Measurements from ENCODE around the gene TNS1. TPM values are rescaled to one million over a fixed set of nuclear protein-coding genes. Genes with fewer than 3 reads are reported as not detected.

The TNS1 gene
- total RNA-seq, 1 donor, result 39.0 TPM

DNA sequence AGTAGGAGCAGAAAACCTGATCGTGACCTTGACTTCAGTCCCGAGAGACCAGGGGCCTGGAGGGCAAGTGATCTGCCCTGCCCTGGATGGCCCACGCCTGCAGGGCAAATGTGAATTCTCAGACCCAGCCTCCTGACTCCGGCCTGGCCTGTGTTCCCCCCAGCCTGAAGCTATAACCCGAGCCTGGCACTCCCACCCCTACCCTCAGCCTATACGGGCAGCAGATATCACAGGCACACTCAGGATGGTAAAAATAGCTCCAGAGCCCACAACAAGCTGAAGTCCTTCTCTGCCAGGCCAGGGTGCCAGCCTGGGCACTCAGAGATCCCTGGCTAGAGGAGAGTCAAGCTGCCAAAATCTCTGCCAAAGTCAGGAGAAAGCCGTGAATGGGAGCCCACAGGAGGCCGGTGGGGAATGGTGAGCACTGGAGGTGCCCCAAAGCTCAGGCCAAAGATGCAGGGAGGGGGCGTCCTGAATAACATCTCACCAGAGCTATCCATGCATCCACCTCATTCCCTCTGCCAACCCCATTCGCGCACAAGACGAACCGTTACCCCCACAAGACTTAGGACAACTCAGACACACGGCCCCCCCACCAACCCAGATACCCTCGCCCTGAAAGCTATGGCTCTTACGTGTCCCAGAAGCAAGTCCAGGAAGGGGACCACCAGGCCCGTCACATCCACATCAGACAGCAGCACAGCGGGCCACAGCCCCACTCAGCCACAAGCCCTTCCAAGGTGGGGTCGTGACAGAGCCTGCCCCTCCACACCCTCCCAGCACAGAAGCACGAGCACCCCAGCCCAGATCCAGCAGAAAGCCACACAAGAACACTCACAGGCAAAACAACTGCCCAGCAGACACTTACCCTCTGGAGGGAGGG is 144.9 kb downstream of the TNS1 start:
- DNase-seq (ENCODE audit: low read depth in 2 of 3, low spot score in 2 of 3), result no peak

DNA sequence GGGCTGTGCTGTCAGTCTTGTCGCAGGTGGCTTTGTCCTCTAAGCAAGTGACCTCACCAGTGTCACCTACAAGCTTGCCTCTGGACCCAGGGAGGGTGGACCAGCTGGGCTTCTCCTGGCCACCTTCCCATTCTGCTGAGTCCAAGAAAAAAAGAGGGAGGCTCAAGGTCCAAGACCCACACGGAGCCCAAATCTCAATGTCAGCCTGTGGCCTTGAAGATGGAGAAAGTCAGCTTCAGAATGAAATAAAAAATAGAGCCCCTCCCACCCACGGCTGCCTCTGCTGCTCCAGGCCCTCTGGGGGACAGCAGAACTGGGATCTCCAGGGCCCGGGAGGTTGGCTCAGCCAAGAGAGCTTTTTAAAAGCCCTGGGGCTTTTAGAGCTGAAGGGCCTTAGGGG is 145.9 kb downstream of the TNS1 start:
- DNase-seq (ENCODE audit: low read depth in 2 of 3, low spot score in 2 of 3), result no peak

DNA sequence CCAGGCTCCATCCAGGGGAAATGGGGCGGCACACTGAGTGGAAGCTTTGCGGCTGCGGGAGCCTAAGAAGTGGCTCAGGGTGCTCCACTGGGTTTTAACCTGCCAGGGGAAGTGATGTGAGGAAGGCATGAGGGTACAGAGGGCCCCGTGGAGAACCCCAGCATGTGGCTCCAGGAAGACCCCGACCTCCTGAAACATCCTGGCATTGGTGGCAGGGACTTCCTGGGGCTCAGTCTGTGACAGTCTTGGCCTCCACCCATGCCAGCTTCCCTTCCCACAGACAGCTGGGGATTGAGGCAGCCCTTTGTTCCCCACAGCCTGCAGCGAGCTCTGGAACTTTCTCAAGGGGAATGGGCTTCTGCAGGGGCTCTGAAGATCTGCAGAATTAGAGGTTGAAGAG is 146.6 kb downstream of the TNS1 start:
- no peak for DNase-seq (ENCODE audit: low read depth in 2 of 3, low spot score in 2 of 3)

DNA sequence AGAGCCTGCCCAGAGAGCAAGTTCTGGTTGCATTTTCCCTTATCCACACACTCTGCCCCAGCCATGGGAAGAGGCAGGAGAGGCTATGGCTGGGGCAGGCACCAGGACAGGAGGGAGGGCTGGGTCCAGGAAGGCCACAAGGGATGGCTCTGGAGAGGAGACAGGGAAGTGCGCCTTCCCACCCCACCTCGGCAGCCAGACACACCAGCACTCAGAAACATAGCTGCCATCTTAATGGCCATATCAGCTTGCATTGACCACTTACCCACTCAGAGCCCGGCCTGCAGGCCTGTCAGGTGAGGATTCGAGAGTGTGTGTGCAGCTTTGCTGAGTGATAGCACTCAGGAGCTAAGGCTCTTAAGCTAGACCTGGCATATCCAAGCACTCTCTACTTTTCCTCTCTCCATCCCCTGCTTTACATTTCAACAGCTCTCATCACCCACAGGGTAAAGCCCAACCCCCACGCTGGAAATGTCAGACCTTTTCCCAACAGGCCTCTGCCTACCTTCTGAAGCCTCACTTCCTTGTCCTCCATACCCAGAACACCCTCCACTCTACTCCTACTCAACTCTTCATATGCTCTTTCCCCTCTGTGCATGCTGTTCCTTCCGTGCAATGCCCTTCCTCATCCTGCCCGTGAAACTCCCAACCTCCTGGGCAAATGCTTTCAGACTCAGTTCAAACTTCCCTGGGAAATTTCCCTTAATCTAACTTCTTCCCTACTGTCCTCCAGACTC is 147.9 kb downstream of the TNS1 start:
- DNase-seq (ENCODE audit: low read depth in 2 of 3, low spot score in 2 of 3), result no peak

DNA sequence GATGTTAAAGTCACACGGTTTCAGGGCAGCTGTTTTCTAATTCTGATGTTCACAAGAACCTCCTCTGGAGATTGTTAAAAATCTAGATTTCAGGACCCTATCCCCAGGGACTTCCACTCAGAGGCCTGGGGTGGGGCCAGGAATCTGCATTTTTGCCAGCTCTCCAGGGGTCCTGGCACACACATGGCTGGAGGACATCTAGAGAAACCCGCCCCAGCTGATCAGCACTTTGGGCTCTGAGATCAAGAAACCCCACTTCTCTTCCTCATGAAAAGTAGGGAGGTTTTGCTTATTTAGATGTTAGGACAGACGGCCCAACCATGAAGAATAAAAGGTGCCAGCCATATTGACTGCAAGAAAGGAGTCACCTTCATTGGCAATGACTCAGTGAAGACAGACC is 148.8 kb downstream of the TNS1 start:
- DNase-seq (ENCODE audit: low read depth in 2 of 3, low spot score in 2 of 3), result no peak

DNA sequence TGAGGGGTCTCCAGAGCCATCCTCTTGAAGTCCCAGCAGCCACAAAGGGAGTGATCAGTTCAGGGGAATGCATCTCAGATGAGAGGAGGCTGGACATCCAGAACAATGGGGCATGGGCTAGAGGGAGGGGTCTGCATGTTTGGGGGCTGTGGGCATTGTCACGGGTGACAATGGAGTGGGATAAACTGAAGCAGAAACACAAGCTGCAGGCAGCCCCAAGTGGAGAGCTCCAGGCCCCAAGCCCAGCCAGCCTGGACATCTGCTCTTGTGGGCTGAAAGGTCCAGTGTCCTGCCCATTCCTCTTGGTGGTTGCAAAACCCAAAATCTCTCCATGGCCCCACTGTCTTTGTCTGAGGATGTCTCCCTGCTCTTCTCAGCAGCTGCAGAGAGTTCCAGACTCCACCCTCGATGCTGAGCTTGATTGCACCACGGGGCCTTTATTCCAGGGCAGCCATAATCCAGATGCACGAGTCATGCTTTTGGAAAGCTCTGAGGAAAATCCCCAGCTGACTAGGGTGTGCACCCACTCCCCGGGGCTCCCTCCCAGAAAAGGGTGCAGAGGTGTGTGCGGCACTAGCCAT is 149.4 kb downstream of the TNS1 start:
- no peak for DNase-seq (ENCODE audit: low read depth in 2 of 3, low spot score in 2 of 3)

DNA sequence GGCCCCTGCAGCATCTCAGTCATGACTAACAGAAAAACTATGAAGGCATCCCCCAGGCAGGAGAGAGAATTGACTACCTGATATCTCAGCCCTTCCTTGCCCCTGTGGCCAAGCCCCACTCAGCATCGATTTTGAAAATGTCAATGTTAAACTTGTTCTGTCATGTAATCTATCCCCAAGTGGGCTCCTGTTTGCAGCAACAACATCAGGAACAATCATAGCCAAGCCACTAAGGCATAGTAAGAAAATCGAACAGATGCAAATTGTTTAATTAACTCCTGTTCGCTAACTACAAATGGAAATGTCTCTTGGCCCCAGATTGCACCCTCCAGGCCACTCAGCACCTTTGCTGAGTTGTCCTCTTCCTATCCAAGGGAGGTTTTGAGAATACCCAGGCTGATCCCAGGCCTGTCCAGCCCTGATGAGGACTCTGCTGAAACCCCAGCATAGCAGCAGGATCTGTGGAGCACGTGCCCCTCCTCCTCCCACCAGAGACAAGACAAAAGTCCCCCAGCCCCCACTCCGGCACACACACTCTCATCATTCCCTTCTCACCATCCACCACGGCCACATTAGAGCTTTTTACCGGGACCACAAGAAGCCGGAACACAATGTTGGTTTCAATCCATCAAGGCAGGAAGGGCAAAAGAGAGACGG is 150.1 kb downstream of the TNS1 start:
- DNase-seq (ENCODE audit: low read depth in 2 of 3, low spot score in 2 of 3), result no peak

DNA sequence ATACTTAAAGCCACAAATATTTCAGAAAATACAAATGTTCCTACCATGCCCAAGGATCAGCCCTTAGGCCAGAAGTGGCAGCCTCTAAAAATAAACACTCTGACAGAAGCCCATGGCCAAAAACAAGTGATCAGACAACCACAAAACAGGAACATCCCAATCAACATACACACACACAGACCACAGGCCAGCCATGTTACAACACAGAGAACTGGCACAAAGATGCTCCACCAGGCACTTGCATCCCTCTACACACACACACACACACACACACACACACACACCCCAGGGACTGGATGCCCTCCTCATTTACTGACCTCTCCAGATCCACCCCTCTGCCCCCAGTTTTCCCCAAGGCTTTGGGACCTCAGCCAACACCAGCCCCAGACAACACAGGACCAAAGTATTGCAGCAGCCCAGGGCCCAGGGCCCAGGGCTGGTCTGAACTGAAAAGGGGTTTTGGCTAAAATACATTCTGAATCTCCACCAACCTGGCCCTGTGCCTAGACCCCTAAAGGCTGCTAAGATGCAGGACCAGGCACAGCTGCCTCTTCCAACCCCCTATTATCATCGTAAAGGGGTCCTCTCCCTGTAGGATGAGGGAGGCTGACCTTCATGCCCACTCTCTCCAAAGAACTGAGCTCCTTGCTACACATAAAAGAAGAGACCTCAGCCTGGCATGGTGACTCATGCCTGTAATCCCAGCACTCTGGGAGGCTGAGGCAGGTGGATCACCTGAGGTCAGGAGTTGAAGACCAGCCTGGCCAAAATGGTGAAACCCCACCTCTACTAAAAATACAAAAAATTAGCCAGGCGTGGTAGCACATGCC is 151.4 kb downstream of the TNS1 start:
- DNase-seq (ENCODE audit: low read depth in 2 of 3, low spot score in 2 of 3), result peak in 1 of 3 donors; percentile 26

DNA sequence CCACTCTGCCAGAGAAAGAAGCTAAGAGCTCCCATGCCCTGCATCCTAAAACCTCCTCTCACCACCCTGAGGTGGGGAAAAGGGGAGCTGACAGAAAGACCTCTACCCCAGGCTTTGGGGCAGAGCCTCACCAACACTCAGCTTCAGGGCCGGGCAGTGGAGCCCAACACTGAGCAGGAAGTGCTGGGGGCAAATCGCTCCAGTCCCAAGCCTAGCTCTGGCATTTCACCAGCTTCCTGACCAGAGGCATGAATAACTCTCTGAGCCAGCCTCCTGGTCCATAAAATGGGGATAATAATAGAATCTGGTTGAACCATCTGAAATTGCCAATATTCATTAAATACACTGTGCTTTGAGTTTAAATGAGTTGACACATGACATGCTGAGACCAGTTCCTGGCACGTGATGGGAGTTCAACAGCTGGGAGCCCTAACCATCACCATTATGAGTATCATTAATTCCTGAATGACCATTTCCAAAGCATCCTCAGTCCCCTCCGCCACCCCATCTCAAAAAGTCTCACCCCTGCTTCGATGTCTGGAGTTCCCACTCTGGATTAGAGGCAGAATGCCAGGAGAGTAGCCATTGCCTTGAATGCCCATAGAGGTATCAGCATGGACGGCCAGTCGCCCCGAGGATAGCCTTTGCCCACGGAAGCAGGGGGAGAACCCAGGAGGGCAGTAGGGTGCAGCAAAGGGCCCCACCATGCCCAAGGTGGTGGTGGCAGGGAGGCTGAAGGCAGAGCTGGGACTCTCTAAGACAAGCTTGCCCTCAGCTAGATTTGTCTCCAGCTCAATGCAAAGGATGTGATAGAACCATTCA is 153.4 kb downstream of the TNS1 start:
- no peak for DNase-seq (ENCODE audit: low read depth in 2 of 3, low spot score in 2 of 3)

DNA sequence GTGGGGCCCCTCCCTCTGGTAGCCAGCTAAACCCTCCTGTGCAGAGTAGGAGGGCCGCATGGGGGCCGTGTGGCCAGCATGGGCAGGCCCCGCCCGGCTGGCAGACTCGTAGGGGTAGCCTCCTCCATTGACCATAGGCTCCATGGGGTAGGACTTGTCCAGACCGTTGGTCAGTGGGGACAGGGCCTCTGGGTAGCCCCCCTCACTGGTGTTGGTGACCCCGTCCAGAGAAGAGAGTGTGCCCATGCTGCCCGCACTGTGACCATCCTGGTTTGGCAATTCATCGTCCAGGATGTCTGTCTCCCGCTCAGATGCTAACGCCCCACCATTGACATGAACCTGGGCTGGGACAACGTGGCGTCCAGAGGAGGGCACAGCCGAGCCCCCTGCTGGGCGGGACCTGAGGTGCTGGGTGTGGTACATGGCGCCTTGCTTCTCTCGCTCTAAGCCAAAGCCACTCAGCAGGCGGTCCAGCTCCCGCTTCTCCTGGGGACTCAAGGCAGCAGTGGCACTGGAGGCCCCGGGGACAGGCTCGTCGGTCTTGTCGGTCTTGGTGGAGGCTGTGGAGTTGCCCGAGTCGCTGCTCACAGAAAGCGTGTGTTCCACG is 154.3 kb downstream of the TNS1 start:
- no peak for DNase-seq (ENCODE audit: low read depth in 2 of 3, low spot score in 2 of 3)

DNA sequence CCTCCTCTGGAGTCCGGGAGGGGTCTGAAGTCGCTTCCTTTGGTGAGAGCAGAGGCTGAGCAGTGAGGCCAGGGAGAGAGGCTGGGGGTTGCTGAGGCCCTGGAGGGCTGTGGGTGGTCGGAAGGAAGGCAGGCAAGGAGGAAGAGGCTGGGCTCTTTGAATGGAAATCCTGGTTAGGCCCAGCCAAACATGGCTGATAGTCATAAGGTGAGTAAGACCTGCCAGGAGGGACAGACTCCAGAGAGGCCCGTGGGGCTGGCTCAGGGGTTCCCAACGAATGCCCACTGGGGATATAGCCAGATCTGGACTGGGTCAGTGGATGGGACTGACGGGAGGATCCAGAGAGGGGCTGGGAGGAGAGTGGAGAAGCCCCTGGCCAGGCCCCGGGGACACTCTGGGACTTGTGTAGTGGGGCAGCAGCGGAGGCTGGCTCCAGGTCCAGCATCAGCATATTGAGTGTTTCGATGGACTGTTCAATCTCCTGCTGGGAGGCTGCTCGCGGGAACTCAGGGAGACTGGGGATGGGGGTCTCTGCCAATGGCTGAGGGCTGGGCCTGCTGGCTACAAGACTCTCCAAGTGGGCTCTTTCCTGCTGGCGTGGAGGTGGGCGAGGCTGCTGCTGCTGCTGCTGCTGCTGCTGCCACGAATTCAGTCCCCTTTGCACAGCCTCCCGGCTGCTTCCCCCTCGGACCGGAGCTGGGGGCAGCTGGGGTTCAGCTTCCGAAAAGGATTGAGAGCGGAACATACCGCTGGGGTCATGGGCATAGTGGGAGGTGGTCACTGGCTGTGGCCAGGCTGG is 155.0 kb downstream of the TNS1 start:
- DNase-seq (ENCODE audit: low read depth in 2 of 3, low spot score in 2 of 3), result no peak

DNA sequence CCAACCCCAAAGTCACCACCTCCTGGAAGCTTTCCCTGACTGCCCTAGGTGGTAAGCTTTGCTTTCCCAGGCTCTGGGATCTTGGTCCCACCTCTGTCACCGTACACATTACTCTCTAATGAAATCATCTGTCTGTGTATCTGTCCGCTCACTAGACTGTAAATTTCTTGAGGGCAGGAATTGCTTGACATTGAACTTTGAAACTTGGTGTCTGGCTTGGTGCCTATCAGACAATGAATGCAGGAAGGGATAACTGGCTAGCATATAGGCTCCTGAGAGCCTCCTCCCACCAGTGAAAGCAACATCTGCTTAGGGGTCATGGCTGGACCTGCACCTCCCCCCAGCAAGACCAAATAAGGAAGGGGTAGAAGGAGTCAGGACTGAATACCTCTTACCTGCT is 155.7 kb downstream of the TNS1 start:
- no peak for DNase-seq (ENCODE audit: low read depth in 2 of 3, low spot score in 2 of 3)

DNA sequence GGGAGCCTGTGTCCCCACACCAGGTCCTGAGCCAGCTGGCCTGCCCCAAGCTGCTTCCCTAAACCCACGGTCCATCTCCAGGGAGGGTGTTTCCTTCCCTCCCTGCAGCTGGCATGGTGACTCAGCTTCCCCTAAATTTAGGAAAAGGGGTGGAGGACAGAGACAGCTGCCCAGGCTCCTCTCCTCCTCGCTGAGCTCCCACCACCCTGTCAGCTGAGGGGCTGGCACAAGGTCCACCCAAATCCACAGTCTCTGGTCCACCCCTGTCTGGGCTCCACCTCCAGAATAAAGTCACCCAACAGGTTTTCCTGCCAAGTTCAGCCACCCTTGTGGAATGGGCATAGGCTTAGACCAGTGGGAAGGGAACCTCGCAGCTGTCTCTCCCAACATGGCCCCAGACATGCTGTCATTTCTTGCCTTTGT is 156.5 kb downstream of the TNS1 start:
- no peak for DNase-seq (ENCODE audit: low read depth in 2 of 3, low spot score in 2 of 3)

DNA sequence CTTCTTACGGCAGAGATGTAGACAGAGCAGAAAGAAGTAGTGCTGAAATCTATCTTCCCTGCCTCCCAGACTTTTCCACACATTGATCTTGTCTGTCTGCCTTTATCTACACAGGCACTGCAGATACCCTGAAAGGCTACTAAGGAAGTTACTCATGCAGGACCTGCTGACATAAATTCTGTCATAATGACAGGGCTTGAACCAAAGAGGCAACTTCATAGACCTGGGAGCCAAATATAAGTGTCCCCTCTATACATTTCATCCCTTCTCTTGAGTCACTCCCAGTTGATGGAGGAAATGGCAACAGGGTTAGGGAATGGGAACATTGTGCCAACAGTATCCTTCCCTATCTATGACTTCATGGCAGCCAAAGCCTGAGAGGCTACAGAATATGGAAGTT is 157.5 kb downstream of the TNS1 start:
- DNase-seq (ENCODE audit: low read depth in 2 of 3, low spot score in 2 of 3), result no peak

DNA sequence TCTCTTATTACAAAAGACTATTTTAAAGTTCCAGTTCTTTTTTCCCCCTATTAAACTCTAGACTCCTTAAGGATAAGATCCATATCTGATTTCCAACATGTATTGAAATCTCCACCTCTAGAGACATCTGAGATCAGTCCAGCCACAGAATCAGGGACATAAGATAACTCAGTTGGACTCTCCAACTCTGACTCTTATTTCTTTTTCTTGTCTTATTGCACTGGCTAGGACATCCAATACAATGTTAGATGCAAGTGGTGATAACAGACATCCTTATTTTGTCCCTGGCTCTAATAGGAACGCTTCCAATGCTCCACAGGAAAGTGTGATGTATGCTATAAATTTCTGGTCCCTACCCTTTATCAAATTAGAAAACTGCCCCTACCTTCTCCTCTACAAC is 158.1 kb downstream of the TNS1 start:
- DNase-seq (ENCODE audit: low read depth in 2 of 3, low spot score in 2 of 3), result no peak

DNA sequence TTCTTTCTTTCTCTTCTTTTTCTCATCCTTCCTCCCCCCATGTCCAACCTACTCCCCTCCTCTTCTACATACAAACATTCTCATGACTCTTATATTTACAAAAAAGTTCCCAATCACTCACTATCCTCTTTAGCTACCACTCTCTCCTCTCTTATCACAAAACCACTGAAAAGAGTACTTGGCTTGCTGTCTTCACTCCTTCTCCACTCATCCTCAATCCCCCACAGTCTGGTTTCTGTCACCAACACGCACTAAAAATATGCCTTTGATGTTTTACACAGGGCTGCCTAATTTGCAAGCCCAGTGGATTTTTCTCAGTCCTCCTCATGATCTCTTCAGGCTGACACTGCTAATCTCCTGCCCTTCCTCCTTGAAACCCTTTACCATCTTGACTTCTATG is 159.5 kb downstream of the TNS1 start:
- DNase-seq (ENCODE audit: low read depth in 2 of 3, low spot score in 2 of 3), result no peak

DNA sequence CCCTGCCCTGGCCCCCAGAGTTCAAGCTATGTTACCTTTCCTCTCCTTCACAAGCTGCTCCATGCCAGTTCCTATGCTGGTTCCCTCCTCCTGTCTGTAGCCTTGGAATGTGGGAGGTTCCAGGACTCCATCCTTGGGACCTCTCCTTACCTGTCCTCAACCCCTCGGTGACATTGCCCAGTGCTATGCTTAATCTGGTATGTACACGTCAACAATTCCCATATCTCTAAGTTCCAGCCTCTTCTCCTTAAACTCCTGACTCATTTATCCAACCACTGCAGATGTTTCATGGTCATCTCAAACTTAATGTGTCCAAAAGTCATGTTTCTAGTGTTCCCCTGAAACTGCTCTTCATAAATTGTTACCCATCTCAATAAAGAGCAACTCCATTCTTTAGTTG is 160.8 kb downstream of the TNS1 start:
- no peak for DNase-seq (ENCODE audit: low read depth in 2 of 3, low spot score in 2 of 3)

DNA sequence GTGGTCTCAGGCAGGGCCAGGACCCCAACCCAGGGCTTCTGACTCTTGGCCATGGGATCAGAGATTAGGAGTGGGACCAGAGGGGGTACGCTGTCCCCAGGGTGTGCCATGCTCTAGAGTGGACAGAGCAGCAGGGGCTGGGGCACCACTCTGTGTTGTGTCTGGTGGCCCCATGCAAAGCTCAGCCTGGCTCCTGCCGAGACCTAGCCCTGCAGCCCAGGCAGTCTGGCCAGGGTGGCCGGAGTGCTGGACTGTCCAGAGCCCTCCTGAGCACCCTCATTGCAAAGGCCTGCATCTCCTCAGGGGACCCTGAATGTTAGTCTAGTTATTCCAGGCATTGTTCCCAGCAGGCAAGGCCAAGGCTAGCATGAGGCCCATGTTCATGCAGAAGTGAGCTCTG is 162.3 kb downstream of the TNS1 start:
- no peak for DNase-seq (ENCODE audit: low read depth in 2 of 3, low spot score in 2 of 3)

Data from hematopoietic multipotent progenitor cell (in vitro differentiated cells).